Measurements from ENCODE around the gene DGKZ. TPM values are rescaled to one million over a fixed set of nuclear protein-coding genes. Genes with fewer than 3 reads are reported as not detected.

The DGKZ gene
- total and polyA plus RNA-seq, 8 donors = 34.6 to 65.1 (median 40.0) TPM

- no peak for TF ChIP-seq CTCF (IDR thresholded peaks at IDR 0.05)
- H3K27me3 ChIP-seq = peaks cover 25 to 49% of the 10 kb centered on the region in 2 donors
- H3K9me3 ChIP-seq = no peaks in the 10 kb centered on the region
- no peaks in the 10 kb centered on the region for H3K36me3 ChIP-seq
- DNase-seq = no peak
- ATAC-seq = no peak
- no peak overlapping the region for H3K4me3 ChIP-seq
- intact Hi-C loops (cut with DNase I) = no loop called here
- H3K4me1 ChIP-seq = peaks cover 16 to 84% of the 10 kb centered on the region in 2 donors
- H3K27ac ChIP-seq = no peak overlapping the region
These were observed 12.0 kb upstream of the DGKZ start for GRCh38 chr11:46335271-46335670.

- Histone ChIP-seq H3K27ac (no peak overlapping the region), H3K9me3 (no peaks in the 10 kb centered on the region), H3K27me3 (peaks cover 25 to 41% of the 10 kb centered on the region in 2 donors), H3K36me3 (no peaks in the 10 kb centered on the region), H3K4me1 (peaks cover 20 to 85% of the 10 kb centered on the region in 2 donors), H3K4me3 (no peak overlapping the region)
- intact Hi-C loops (cut with DNase I) = no loop called here
- ATAC-seq (no peak), DNase-seq (no peak)
- TF ChIP-seq CTCF (IDR thresholded peaks at IDR 0.05) = no peak
These were observed 11.2 kb upstream of the DGKZ start for GRCh38 chr11:46335890-46336562.

- no peak overlapping the region for H3K4me3 ChIP-seq
- DNase-seq = peak in 2 of 4 donors; percentile 69 to 87
- H3K27me3 ChIP-seq = peaks cover 25 to 35% of the 10 kb centered on the region in 2 donors
- no peak for TF ChIP-seq CTCF (IDR thresholded peaks at IDR 0.05)
- peak; percentile 26 for ATAC-seq
- peaks cover 20 to 86% of the 10 kb centered on the region in 2 donors for H3K4me1 ChIP-seq
- H3K36me3 ChIP-seq = no peaks in the 10 kb centered on the region
- no peaks in the 10 kb centered on the region for H3K9me3 ChIP-seq
- H3K27ac ChIP-seq = no peak overlapping the region
- intact Hi-C loops (cut with DNase I) = no loop called here
These were observed 10.6 kb upstream of the DGKZ start for GRCh38 chr11:46336563-46337180.

- Histone ChIP-seq H3K9me3 (no peaks in the 10 kb centered on the region), H3K27ac (no peak overlapping the region), H3K4me3 (no peak overlapping the region), H3K27me3 (peaks cover 16 to 24% of the 10 kb centered on the region in 2 donors), H3K4me1 (peaks cover 15 to 91% of the 10 kb centered on the region in 2 donors), H3K36me3 (no peaks in the 10 kb centered on the region)
- no peak for TF ChIP-seq CTCF (IDR thresholded peaks at IDR 0.05)
- intact Hi-C loops (cut with DNase I) = no loop called here
- DNase-seq = no peak
- no peak for ATAC-seq
These were observed 9.5 kb upstream of the DGKZ start for GRCh38 chr11:46337626-46338345.

- intact Hi-C loops (cut with DNase I) = no loop called here
- no peak for ATAC-seq
- Histone ChIP-seq H3K36me3 (no peaks in the 10 kb centered on the region), H3K27ac (peak overlapping the region; percentile 62 to 90), H3K4me3 (peak overlapping the region in 1 of 2 donors; percentile 9), H3K27me3 (peaks cover 8 to 15% of the 10 kb centered on the region in 2 donors), H3K4me1 (peaks cover 12 to 91% of the 10 kb centered on the region in 2 donors), H3K9me3 (no peaks in the 10 kb centered on the region)
- no peak for DNase-seq
- TF ChIP-seq CTCF (IDR thresholded peaks at IDR 0.05) = no peak
These were observed 8.7 kb upstream of the DGKZ start for GRCh38 chr11:46338636-46338987.

Measured in left lung (tissue), 10 donors.